PC-9 (cell line): Measurements from ENCODE around the gene MYO1E.

ENCODE experiments used
- CTCF ChIP-seq: fragments of 200-600 bp; sonication (generic); conservative IDR thresholded peaks from 2 replicates; pipeline ENCODE4 v1.6.1; 2017; ENCODE audit warnings: mixed run types, antibody characterized with exemption, mild to moderate bottlenecking, moderate library complexity
- EZH2 ChIP-seq: fragments of 200-600 bp; sonication (generic); IDR thresholded peaks from 2 replicates; pipeline ENCODE4 v1.8.0; 2017; ENCODE audit warnings: antibody characterized with exemption, low read depth

GRCh38 chr15:59185725-59186124 is 186.9 kb downstream of the MYO1E start:
- TF ChIP-seq CTCF (no peak), EZH2 (no peak)
